ENCODE results near the gene DBN1. TPM values are rescaled to one million over a fixed set of nuclear protein-coding genes. Genes with fewer than 3 reads are reported as not detected.
A peak's percentile ranks its signal among the peaks of the same experiment; 100 is the strongest.

Gene DBN1
- total RNA-seq, 1 experiment from 2014 or later, result 286 TPM

- Histone ChIP-seq H3K27me3 (replicated peaks; ENCODE audit: insufficient read depth, low read depth, low read length, poor library complexity) (no peaks in the 10 kb centered on the region), H3K4me1 (ENCODE audit: insufficient read depth, low read length, poor library complexity, severe bottlenecking) (peaks cover 7% of the 10 kb centered on the region), H3K27ac (ENCODE audit: low read depth, low read length, poor library complexity, severe bottlenecking) (no peak overlapping the region), H3K4me3 (ENCODE audit: low read depth, low read length, poor library complexity, severe bottlenecking) (no peak overlapping the region), H3K9me3 (ENCODE audit: low read depth, low read length, poor library complexity, severe bottlenecking) (no peaks in the 10 kb centered on the region), H3K36me3 (ENCODE audit: insufficient read depth, low read length, poor library complexity, severe bottlenecking) (peaks cover 46% of the 10 kb centered on the region)
- no TSS peak for BruUV-seq (replicated peaks)
- ChIA-PET POLR2A (ENCODE audit: low non-redundant PET) (no interaction called here), CTCF (interaction anchor here (0.7 kb wide), 1 partner anchor 89 kb away, joined by 4 read pairs; no protein-coding TSS in a partner anchor)
- intact Hi-C loops (cut with micrococcal nuclease; ENCODE audit: unreplicated experiment), result no loop called here
- TF ChIP-seq EZH2 (IDR thresholded peaks at IDR 0.05; ENCODE audit: borderline replicate concordance, low read depth, low read length, poor library complexity, severe bottlenecking), result no peak
- TF ChIP-seq CTCF (conservative IDR thresholded peaks at IDR 0.05; ENCODE audit: low read depth, low read length), result no peak
- DNase-seq (ENCODE audit: low spot score), result no peak
These were observed 14.1 kb downstream of the DBN1 start for GRCh38 chr5:177459357-177459756.

- Histone ChIP-seq H3K4me1 (ENCODE audit: insufficient read depth, low read length, poor library complexity, severe bottlenecking) (peaks cover 11% of the 10 kb centered on the region), H3K27me3 (replicated peaks; ENCODE audit: insufficient read depth, low read depth, low read length, poor library complexity) (no peaks in the 10 kb centered on the region), H3K27ac (ENCODE audit: low read depth, low read length, poor library complexity, severe bottlenecking) (no peak overlapping the region), H3K9me3 (ENCODE audit: low read depth, low read length, poor library complexity, severe bottlenecking) (no peaks in the 10 kb centered on the region), H3K36me3 (ENCODE audit: insufficient read depth, low read length, poor library complexity, severe bottlenecking) (peaks cover 46% of the 10 kb centered on the region), H3K4me3 (ENCODE audit: low read depth, low read length, poor library complexity, severe bottlenecking) (no peak overlapping the region)
- BruUV-seq (replicated peaks), result no TSS peak
- intact Hi-C loops (cut with micrococcal nuclease; ENCODE audit: unreplicated experiment), result no loop called here
- ChIA-PET POLR2A (ENCODE audit: low non-redundant PET) (no interaction called here), CTCF (no interaction called here)
- peak; percentile 37 for DNase-seq (ENCODE audit: low spot score)
- TF ChIP-seq EZH2 (IDR thresholded peaks at IDR 0.05; ENCODE audit: borderline replicate concordance, low read depth, low read length, poor library complexity, severe bottlenecking), result no peak
- no peak for TF ChIP-seq CTCF (conservative IDR thresholded peaks at IDR 0.05; ENCODE audit: low read depth, low read length)
These were observed 14.5 kb downstream of the DBN1 start for GRCh38 chr5:177458912-177459350.

GRCh38 chr5:177457852-177458681 lies 15.4 kb downstream of the DBN1 start:
- POLR2A ChIA-PET (ENCODE audit: low non-redundant PET), result interaction anchor here (0.5 kb wide), 1 partner anchor 23 kb away, joined by 5 read pairs; no protein-coding TSS in a partner anchor
- peaks cover 39% of the 10 kb centered on the region for H3K36me3 ChIP-seq (ENCODE audit: insufficient read depth, low read length, poor library complexity, severe bottlenecking)

More at GRCh38 chr5:177457852-177458681, 15.4 kb downstream of the DBN1 start:
- DNase-seq (ENCODE audit: low spot score), result no peak
- intact Hi-C loops (cut with micrococcal nuclease; ENCODE audit: unreplicated experiment), result no loop called here
- H3K9me3 ChIP-seq (ENCODE audit: low read depth, low read length, poor library complexity, severe bottlenecking), result no peaks in the 10 kb centered on the region
- CTCF ChIA-PET, result interaction anchor here (0.6 to 1.4 kb wide), 3 partner anchors 53 to 344 kb away, joined by 3 to 5 read pairs (median 5); no protein-coding TSS in a partner anchor
- H3K27me3 ChIP-seq (replicated peaks; ENCODE audit: insufficient read depth, low read depth, low read length, poor library complexity), result no peaks in the 10 kb centered on the region
- H3K4me1 ChIP-seq (ENCODE audit: insufficient read depth, low read length, poor library complexity, severe bottlenecking), result peaks cover 13% of the 10 kb centered on the region
- H3K27ac ChIP-seq (ENCODE audit: low read depth, low read length, poor library complexity, severe bottlenecking), result no peak overlapping the region
- no TSS peak for BruUV-seq (replicated peaks)
- H3K4me3 ChIP-seq (ENCODE audit: low read depth, low read length, poor library complexity, severe bottlenecking), result no peak overlapping the region
- no peak for TF ChIP-seq EZH2 (IDR thresholded peaks at IDR 0.05; ENCODE audit: borderline replicate concordance, low read depth, low read length, poor library complexity, severe bottlenecking)
- TF ChIP-seq CTCF (conservative IDR thresholded peaks at IDR 0.05; ENCODE audit: low read depth, low read length), result no peak

Data from A673 (cell line).